ENCODE results near the gene GAS7. TPM values are rescaled to one million over a fixed set of nuclear protein-coding genes. Genes with fewer than 3 reads are reported as not detected.

GAS7 gene
- total RNA-seq, 1 experiment from 2014 or later: 6.0 TPM

DNA sequence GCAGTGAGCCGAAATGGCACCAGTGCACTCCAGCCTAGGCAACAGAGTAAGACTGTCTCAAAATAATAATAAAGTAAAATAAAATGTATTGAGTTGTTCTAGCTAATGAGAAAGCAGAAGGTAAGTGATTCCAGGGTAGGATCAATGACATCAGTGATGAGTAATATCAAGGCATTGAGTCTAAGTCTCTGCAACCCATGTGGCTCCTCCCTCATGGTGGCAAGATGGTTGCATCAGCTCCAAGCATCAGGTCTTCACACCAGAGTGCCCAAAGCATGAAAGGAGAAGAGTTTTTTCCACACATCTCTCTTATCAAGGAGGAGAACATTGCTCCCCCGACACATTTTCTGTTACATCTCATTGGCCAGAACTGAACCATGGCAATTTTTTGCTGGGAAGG is 34.8 kb upstream of the GAS7 start:
- WGBS (ENCODE audit: extremely low coverage, insufficient read length, low lambda C conversion rate): no CpG with 5 or more reads among the region's 2 CpGs
- Histone ChIP-seq H3K79me2 (ENCODE audit: insufficient read depth, low read length) (no peaks in the 10 kb centered on the region), H3K4me1 (ENCODE audit: insufficient read depth, low read length) (no peaks in the 10 kb centered on the region), H2BK5ac (ENCODE audit: insufficient read length, low read length) (no peak overlapping the region), H3T11ph (ENCODE audit: low read length) (no peak overlapping the region), H3K9ac (ENCODE audit: extremely low read depth, insufficient read length, low read length) (no peak overlapping the region), H3K27me3 (ENCODE audit: insufficient read depth, low read length) (no peaks in the 10 kb centered on the region), H3K23me2 (ENCODE audit: insufficient read length, low read depth, low read length, poor library complexity, severe bottlenecking) (no peaks in the 10 kb centered on the region), H3K79me1 (ENCODE audit: insufficient read depth, low read depth, low read length, poor library complexity, severe bottlenecking) (no peaks in the 10 kb centered on the region), H2AK5ac (ENCODE audit: insufficient read length, low read length) (no peak overlapping the region), H2AFZ (ENCODE audit: low read length) (no peak overlapping the region), H2BK120ac (ENCODE audit: low read depth, low read length, poor library complexity, severe bottlenecking) (no peak overlapping the region), H2BK12ac (ENCODE audit: insufficient read length, low read depth, low read length) (no peak overlapping the region), H3K4ac (ENCODE audit: low read depth, low read length) (no peak overlapping the region), H3K18ac (ENCODE audit: insufficient read length, low read depth, low read length) (no peak overlapping the region), H4K91ac (ENCODE audit: insufficient read length, low read depth, low read length) (no peak overlapping the region), H4K20me1 (ENCODE audit: control insufficient read depth, insufficient read depth, insufficient read length) (no peaks in the 10 kb centered on the region), H4K8ac (replicated peaks; ENCODE audit: insufficient read length, low read depth, low read length) (no peak overlapping the region), H3K56ac (ENCODE audit: insufficient read length, low read depth, low read length) (no peak overlapping the region), H3K9me3 (ENCODE audit: control insufficient read depth, low read depth, low read length) (no peaks in the 10 kb centered on the region), H2BK15ac (ENCODE audit: low read depth, low read length) (no peak overlapping the region), H3K4me2 (ENCODE audit: insufficient read depth, insufficient read length, low read length) (no peak overlapping the region), H3K27ac (ENCODE audit: insufficient read length, low read depth, low read length) (no peak overlapping the region), H4K5ac (ENCODE audit: insufficient read length, low read depth, low read length) (no peak overlapping the region), H3K14ac (ENCODE audit: insufficient read depth, low read length) (no peak overlapping the region), H2BK20ac (ENCODE audit: low read depth, low read length, poor library complexity, severe bottlenecking) (no peak overlapping the region), H3K23ac (ENCODE audit: insufficient read length, low read depth, low read length) (no peak overlapping the region)
- H3K27me3 Mint-ChIP-seq (ENCODE audit: low read depth): peaks cover 3% of the 10 kb centered on the region
- peaks cover 0 to 7% of the 10 kb centered on the region in 2 experiments; a peak in 4 of 5 replicates for H3K9me3 Mint-ChIP-seq
- DNase-seq: no peak
- no peak overlapping the region for H3K27ac Mint-ChIP-seq
- no peak overlapping the region for H3K4me3 Mint-ChIP-seq
- no peaks in the 10 kb centered on the region for H3K4me1 Mint-ChIP-seq
- H3K36me3 Mint-ChIP-seq (ENCODE audit: insufficient read depth in 1 of 3, low read depth in 3 of 3): no peaks in the 10 kb centered on the region; a peak in 1 of 7 replicates
- TF ChIP-seq, protein P1, sequence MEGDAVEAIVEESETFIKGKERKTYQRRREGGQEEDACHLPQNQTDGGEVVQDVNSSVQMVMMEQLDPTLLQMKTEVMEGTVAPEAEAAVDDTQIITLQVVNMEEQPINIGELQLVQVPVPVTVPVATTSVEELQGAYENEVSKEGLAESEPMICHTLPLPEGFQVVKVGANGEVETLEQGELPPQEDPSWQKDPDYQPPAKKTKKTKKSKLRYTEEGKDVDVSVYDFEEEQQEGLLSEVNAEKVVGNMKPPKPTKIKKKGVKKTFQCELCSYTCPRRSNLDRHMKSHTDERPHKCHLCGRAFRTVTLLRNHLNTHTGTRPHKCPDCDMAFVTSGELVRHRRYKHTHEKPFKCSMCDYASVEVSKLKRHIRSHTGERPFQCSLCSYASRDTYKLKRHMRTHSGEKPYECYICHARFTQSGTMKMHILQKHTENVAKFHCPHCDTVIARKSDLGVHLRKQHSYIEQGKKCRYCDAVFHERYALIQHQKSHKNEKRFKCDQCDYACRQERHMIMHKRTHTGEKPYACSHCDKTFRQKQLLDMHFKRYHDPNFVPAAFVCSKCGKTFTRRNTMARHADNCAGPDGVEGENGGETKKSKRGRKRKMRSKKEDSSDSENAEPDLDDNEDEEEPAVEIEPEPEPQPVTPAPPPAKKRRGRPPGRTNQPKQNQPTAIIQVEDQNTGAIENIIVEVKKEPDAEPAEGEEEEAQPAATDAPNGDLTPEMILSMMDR (conservative IDR thresholded peaks at IDR 0.05): no peak
